Measurements from ENCODE around the gene CELF4.
A peak's percentile ranks its signal among the peaks of the same experiment; 100 is the strongest.

- TF ChIP-seq CTCF (IDR thresholded peaks at IDR 0.05; ENCODE audit: insufficient read depth, low read length, poor library complexity, severe bottlenecking) (peak; percentile 8), EZH2phosphoT487 (conservative IDR thresholded peaks at IDR 0.05; ENCODE audit: low read length) (no peak)
Observed at GRCh38 chr18:37476611-37477295, 88.8 kb downstream of the CELF4 start.
